ENCODE results near the gene ITPKC. TPM values are rescaled to one million over a fixed set of nuclear protein-coding genes. Genes with fewer than 3 reads are reported as not detected.

Gene ITPKC
- total RNA-seq, 1 experiment from 2014 or later: 25.3 TPM

- peaks cover 34% of the 10 kb centered on the region for H3K4me1 Mint-ChIP-seq (ENCODE audit: low read depth, unreplicated experiment)
- TF ChIP-seq CTCF (IDR thresholded peaks at IDR 0.05; ENCODE audit: unreplicated experiment): no peak
- no peaks in the 10 kb centered on the region for H3K27me3 Mint-ChIP-seq (ENCODE audit: unreplicated experiment)
- no peak for DNase-seq
- BruUV-seq (replicated peaks): TSS peak; percentile 30
- peak overlapping the region; percentile 78 for H3K4me3 Mint-ChIP-seq (ENCODE audit: low read depth, unreplicated experiment)
- H3K36me3 Mint-ChIP-seq (ENCODE audit: insufficient read depth, unreplicated experiment): peaks cover 96% of the 10 kb centered on the region
- peak overlapping the region; percentile 93 for H3K27ac Mint-ChIP-seq (ENCODE audit: unreplicated experiment)
- H3K9me3 Mint-ChIP-seq (ENCODE audit: low read depth, unreplicated experiment): no peaks in the 10 kb centered on the region
- intact Hi-C loops (cut with micrococcal nuclease; ENCODE audit: unreplicated experiment): loop anchor here (5.0 kb wide), 1 partner anchor 35 kb away; the partner anchor contains the start of genes ACTMAP and SNRPA
- CTCF ChIA-PET: interaction anchor here (2.0 to 2.1 kb wide), 2 partner anchors 33 to 60 kb away, joined by 7 to 8 read pairs; partner anchors contain the start of genes ACTMAP and RAB4B
These were observed 490 bp downstream of the ITPKC start for GRCh38 chr19:40717325-40717879.

- no peaks in the 10 kb centered on the region for H3K9me3 Mint-ChIP-seq (ENCODE audit: low read depth, unreplicated experiment)
- H3K36me3 Mint-ChIP-seq (ENCODE audit: insufficient read depth, unreplicated experiment): peaks cover 96% of the 10 kb centered on the region
- intact Hi-C loops (cut with micrococcal nuclease; ENCODE audit: unreplicated experiment): loop anchor here (5.0 kb wide), 1 partner anchor 34 kb away; the partner anchor contains the start of genes ACTMAP and SNRPA
- H3K4me1 Mint-ChIP-seq (ENCODE audit: low read depth, unreplicated experiment): peaks cover 41% of the 10 kb centered on the region
- no TSS peak for BruUV-seq (replicated peaks)
- no peaks in the 10 kb centered on the region for H3K27me3 Mint-ChIP-seq (ENCODE audit: unreplicated experiment)
- CTCF ChIA-PET: interaction anchor here (2.0 to 2.1 kb wide), 2 partner anchors 32 to 60 kb away, joined by 7 to 8 read pairs; partner anchors contain the start of genes ACTMAP and RAB4B
- DNase-seq: peak; percentile 42
- TF ChIP-seq CTCF (IDR thresholded peaks at IDR 0.05; ENCODE audit: unreplicated experiment): no peak
- H3K4me3 Mint-ChIP-seq (ENCODE audit: low read depth, unreplicated experiment): peak overlapping the region; percentile 78
- peak overlapping the region; percentile 93 for H3K27ac Mint-ChIP-seq (ENCODE audit: unreplicated experiment)
These were observed 1.2 kb downstream of the ITPKC start for GRCh38 chr19:40717880-40718773.

- Mint-ChIP-seq H3K27me3 (ENCODE audit: unreplicated experiment) (no peaks in the 10 kb centered on the region), H3K36me3 (ENCODE audit: insufficient read depth, unreplicated experiment) (peaks cover 96% of the 10 kb centered on the region), H3K9me3 (ENCODE audit: low read depth, unreplicated experiment) (peaks cover 3% of the 10 kb centered on the region), H3K4me1 (ENCODE audit: low read depth, unreplicated experiment) (peaks cover 49% of the 10 kb centered on the region), H3K4me3 (ENCODE audit: low read depth, unreplicated experiment) (peak overlapping the region; percentile 78), H3K27ac (ENCODE audit: unreplicated experiment) (peak overlapping the region; percentile 93)
- intact Hi-C loops (cut with micrococcal nuclease; ENCODE audit: unreplicated experiment): loop anchor here (5.0 kb wide), 1 partner anchor 33 kb away; the partner anchor contains the start of genes ACTMAP and SNRPA
- no TSS peak for BruUV-seq (replicated peaks)
- peak; percentile 97 for DNase-seq
- no peak for TF ChIP-seq CTCF (IDR thresholded peaks at IDR 0.05; ENCODE audit: unreplicated experiment)
- CTCF ChIA-PET: no interaction called here
These were observed 2.0 kb downstream of the ITPKC start for GRCh38 chr19:40718774-40719391.

GRCh38 chr19:40719414-40719894 is 2.5 kb downstream of the ITPKC start:
- no TSS peak for BruUV-seq (replicated peaks)
- no peak for DNase-seq
- intact Hi-C loops (cut with micrococcal nuclease; ENCODE audit: unreplicated experiment): loop anchor here (5.0 kb wide), 1 partner anchor 33 kb away; the partner anchor contains the start of genes ACTMAP and SNRPA
- Mint-ChIP-seq H3K4me3 (ENCODE audit: low read depth, unreplicated experiment) (peak overlapping the region; percentile 78), H3K9me3 (ENCODE audit: low read depth, unreplicated experiment) (peaks cover 3% of the 10 kb centered on the region), H3K36me3 (ENCODE audit: insufficient read depth, unreplicated experiment) (peaks cover 94% of the 10 kb centered on the region), H3K27ac (ENCODE audit: unreplicated experiment) (peak overlapping the region; percentile 93), H3K27me3 (ENCODE audit: unreplicated experiment) (no peaks in the 10 kb centered on the region), H3K4me1 (ENCODE audit: low read depth, unreplicated experiment) (peaks cover 49% of the 10 kb centered on the region)
- no peak for TF ChIP-seq CTCF (IDR thresholded peaks at IDR 0.05; ENCODE audit: unreplicated experiment)
- CTCF ChIA-PET: no interaction called here
